HK-2 (cell line): ENCODE measurements around the gene ACACB.

Experiments
- DNase-seq: peaks from one replicate; pipeline ENCODE4 v3.0.0-alpha.2; 2018; ENCODE audit not compliant: unreplicated experiment

The ACACB gene

GRCh38 chr12:109173443-109174240, 57.3 kb downstream of the ACACB start:
- no peak for DNase-seq

- DNase-seq, result no peak
Measured at GRCh38 chr12:109174468-109174867, 58.1 kb downstream of the ACACB start.

- no peak for DNase-seq
Measured at GRCh38 chr12:109178532-109178931, 62.1 kb downstream of the ACACB start.

GRCh38 chr12:109179927-109180326, 63.5 kb downstream of the ACACB start:
- no peak for DNase-seq

GRCh38 chr12:109182041-109182839, 65.9 kb downstream of the ACACB start:
- no peak for DNase-seq

- DNase-seq, result no peak
Measured at GRCh38 chr12:109185441-109185840, 69.1 kb downstream of the ACACB start.

GRCh38 chr12:109186993-109187653, 70.7 kb downstream of the ACACB start:
- no peak for DNase-seq

- no peak for DNase-seq
Measured at GRCh38 chr12:109188108-109188712, 71.8 kb downstream of the ACACB start.

- no peak for DNase-seq
Measured at GRCh38 chr12:109189291-109189690, 72.9 kb downstream of the ACACB start.

DNA sequence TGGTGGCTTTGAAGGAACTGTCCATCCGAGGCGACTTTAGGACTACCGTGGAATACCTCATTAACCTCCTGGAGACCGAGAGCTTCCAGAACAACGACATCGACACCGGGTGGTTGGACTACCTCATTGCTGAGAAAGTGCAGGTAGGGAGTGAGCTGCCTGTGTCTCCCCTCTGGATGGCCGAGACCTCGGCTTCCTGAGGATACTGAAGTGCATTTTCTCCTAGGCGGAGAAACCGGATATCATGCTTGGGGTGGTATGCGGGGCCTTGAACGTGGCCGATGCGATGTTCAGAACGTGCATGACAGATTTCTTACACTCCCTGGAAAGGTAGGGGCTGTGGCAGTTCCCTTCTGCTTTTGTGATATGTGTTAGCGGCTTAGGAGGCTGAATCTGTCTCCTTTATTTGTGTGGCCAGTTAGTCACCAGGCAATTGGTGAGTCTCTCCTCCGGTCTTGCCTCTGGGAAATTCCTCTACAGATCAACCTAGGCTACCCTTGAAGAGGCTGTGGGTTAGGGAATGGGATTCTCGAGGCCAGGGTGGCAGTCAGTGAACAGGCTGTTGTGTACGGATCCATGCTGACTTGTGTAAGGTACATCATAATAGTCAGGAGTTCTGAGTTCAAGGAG, 75.3 kb downstream of the ACACB start:
- DNase-seq, result peak; percentile 20

DNA sequence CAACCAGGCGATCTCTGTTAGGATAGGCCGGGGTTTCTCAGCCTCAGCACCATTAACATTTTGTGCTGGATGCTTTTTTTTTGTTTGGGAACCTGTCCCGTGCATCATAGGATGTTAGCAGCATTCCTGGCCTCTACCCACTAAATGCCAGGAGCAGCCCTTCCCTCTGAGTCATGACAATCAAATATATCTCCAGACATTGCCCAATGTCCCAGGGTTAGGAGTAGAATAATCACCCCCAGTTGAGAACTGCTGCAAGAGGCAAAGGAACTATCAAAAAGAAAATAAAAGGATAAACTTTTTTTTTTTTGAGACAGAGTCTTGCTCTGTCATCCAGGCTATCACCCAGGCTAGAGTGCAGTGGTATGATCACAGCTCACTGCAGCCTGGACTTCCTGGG, 76.0 kb downstream of the ACACB start:
- peak; percentile 27 for DNase-seq

DNA sequence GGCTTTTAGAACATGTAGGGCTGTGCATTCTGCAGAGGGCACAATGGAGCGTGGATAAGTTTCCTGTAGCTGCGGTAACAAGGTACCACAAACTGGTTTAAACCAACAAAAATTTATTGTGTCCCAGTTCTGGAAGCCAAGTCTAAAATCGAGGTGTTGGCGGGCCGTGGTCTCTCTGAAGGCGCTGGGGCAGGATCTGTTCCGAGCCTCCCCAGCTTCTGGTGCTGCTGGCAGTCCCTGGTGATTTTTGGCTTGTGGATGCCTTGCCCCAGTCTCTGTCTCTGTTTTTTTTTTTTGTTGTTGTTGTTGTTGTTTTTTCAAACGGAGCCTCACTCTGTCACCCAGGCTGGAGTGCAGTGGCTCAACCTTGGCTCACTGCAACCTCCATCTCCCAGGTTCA, 77.5 kb downstream of the ACACB start:
- DNase-seq, result no peak

DNA sequence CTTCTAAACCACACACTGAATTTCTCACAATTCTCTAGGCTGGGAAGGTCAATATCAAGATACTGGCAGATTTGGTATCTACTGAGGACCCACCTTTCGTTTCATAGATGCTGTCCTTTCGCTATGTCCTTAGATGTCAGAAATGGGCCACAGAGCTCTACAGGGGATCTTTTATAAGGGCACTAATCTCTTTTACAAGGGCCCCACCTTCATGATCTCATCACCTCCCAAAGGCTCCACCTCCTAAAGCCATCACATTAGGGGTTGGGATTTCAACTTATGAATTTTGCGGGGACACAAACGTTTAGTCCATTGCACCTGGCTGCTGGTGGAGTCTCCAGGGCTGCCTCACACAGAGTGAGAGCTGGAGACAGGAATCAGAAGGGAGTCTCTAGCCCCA, 79.9 kb downstream of the ACACB start:
- no peak for DNase-seq

DNA sequence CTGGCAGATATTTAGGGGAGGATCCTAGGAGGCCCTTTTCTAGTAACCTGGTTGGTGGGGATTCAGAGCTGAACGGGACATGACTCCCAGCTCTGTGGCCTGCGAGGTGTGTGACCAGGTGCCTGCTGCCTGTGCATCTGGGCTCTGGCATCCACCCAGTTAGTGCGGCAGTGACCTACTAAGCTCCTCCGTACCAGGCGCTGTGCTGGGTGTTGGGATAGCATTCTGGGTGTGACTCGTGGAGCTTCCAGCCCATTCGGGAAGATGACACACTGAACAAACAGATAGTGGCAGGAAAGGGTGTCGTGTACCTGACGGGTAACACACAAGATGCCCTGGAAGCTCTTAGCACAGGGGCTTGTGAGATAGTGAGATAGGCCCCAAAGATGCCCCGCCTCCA, 80.9 kb downstream of the ACACB start:
- no peak for DNase-seq

DNA sequence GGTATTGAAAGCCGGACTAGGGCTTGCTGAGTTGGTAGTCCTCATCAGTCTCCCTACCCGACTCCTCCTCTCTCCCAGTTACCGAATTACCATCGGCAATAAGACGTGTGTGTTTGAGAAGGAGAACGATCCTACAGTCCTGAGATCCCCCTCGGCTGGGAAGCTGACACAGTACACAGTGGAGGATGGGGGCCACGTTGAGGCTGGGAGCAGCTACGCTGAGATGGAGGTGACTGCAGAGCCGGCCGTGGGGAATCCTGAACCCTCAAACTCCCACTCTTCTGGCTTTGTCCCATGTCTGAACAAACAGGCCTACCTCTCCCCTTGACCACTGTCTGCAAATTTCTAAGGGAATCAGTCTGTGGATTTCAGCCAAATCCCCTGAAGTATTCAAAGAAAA, 82.9 kb downstream of the ACACB start:
- no peak for DNase-seq

DNA sequence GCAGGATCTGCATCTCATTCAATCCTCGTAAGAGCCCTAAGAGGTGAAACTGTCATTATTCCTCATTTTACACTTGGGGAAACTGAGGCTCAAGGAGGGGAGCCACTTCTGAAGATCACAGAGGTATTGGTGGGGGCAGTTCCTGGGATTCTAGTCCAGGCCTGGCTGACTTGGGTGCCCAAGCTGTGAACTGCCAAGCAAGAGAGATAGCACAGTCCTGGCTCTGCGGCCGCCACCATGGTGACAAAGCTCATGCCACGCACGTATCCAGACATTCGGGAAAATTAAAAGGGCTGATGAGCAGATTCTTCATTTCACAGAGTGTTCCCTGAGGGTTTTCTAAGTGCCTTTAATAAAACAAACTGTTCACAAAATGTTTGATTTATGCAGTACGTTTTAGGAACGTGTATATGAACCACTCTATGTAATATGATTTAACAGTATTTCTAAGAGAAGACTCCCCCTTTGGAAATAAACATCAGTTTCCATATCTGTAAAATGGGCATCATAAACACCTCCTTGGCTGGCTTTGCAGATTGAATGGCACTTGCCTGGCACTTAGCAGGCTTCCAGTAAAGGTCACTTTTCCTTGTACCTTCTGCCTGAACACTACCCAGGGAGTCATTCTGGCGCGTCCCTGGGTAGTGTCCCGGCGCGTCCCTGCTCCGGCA, 84.6 kb downstream of the ACACB start:
- DNase-seq, result no peak

- DNase-seq, result no peak
Measured at GRCh38 chr12:109201496-109201885, 85.1 kb downstream of the ACACB start.

GRCh38 chr12:109202770-109203169, 86.4 kb downstream of the ACACB start:
- no peak for DNase-seq

GRCh38 chr12:109203480-109203879, 87.1 kb downstream of the ACACB start:
- no peak for DNase-seq

GRCh38 chr12:109209082-109209481, 92.7 kb downstream of the ACACB start:
- no peak for DNase-seq

DNA sequence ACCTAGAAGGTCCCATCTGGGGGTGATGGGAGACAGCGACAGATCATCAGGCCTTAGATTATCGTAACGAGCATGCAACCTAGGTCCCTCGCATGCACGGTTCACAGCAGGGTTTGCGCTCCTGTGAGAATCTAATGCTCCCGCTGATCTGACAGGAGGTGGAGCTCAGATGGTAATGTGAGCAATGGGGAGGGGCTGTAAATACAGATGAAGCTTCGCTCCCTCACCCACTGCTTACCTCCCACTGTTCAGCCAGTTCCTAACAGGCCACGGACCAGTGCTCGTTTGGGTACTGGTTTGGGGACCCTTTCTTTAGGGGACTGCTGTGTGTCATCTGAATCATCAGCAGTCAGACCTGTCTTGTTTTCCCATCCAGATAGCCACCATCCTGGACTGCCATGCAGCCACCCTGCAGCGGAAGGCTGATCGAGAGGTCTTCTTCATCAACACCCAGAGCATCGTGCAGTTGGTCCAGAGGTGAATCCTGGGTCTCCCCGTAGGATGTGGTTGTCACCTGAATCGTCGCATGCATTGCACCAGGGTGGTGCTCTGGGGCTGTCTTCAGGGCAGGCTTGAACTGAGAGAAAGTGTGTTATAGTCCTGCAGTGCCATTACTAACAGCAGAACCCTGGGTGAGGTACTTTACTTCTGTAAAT, 96.2 kb downstream of the ACACB start:
- DNase-seq, result no peak
